ENCODE results near the gene IGFBP2. TPM values are rescaled to one million over a fixed set of nuclear protein-coding genes. Genes with fewer than 3 reads are reported as not detected.

The IGFBP2 gene
- total RNA-seq, 1 donor from 2014 or later = not detected

DNA sequence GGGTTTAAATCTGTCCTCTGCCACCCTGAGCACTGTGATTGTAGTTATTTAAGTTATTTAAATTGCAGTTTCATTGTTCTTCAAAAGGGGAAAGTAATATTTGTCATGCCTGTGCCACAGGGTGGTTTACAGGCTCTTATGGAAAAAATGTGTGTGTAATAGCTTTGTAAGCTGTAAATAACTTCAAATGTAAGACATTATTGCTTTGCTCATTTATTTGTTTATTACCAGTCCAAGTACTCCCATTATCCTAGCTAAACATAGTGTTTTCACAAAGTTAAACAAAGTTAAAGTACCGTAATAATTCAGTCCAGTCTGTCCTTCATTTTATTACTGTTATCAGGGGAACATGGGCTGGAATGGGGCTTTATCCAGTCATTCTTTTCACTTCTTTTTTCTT, 43.4 kb upstream of the IGFBP2 start:
- ChIA-PET CTCF (no interaction called here), POLR2A (no interaction called here)
- DNase-seq (no peak), ATAC-seq (ENCODE audit: low read depth) (no peak)
- TF ChIP-seq, protein P1, sequence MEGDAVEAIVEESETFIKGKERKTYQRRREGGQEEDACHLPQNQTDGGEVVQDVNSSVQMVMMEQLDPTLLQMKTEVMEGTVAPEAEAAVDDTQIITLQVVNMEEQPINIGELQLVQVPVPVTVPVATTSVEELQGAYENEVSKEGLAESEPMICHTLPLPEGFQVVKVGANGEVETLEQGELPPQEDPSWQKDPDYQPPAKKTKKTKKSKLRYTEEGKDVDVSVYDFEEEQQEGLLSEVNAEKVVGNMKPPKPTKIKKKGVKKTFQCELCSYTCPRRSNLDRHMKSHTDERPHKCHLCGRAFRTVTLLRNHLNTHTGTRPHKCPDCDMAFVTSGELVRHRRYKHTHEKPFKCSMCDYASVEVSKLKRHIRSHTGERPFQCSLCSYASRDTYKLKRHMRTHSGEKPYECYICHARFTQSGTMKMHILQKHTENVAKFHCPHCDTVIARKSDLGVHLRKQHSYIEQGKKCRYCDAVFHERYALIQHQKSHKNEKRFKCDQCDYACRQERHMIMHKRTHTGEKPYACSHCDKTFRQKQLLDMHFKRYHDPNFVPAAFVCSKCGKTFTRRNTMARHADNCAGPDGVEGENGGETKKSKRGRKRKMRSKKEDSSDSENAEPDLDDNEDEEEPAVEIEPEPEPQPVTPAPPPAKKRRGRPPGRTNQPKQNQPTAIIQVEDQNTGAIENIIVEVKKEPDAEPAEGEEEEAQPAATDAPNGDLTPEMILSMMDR (IDR thresholded peaks at IDR 0.05) = no peak
- H3K27ac Mint-ChIP-seq = no peak overlapping the region
- H3K4me1 Mint-ChIP-seq = no peaks in the 10 kb centered on the region
- no peaks in the 10 kb centered on the region for H3K36me3 Mint-ChIP-seq (ENCODE audit: low read depth)
- H3K9me3 Mint-ChIP-seq = no peaks in the 10 kb centered on the region
- peaks cover 4% of the 10 kb centered on the region for H3K27me3 Mint-ChIP-seq
- no peak overlapping the region for H3K4me3 Mint-ChIP-seq
- intact Hi-C loops (cut with micrococcal nuclease) = no loop called here

DNA sequence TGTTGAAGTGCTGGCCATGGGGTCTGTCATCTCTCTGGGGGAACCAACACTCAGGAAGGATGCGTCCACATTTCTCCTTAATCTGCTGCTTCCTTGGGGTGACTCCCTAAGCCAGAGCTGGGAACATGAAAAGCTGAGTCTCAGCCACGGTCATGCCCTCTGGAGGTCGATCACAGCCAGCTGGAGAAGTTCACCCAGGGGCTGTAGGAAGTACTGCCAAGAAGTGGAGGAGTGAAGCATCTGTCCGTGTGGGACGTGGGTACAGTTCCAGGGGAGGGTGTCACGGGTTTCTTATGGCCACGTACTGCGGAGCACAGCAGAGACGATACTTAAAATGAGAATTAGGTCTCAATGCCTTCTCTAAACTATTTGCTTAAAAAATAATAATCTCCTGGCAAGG, 42.4 kb upstream of the IGFBP2 start:
- no peak overlapping the region for H3K27ac Mint-ChIP-seq
- no peaks in the 10 kb centered on the region for H3K9me3 Mint-ChIP-seq
- intact Hi-C loops (cut with micrococcal nuclease) = no loop called here
- H3K4me3 Mint-ChIP-seq = no peak overlapping the region
- DNase-seq = no peak
- TF ChIP-seq, protein P1 (IDR thresholded peaks at IDR 0.05) = no peak
- no peak for ATAC-seq (ENCODE audit: low read depth)
- no peaks in the 10 kb centered on the region for H3K4me1 Mint-ChIP-seq
- CTCF ChIA-PET = no interaction called here
- peaks cover 4% of the 10 kb centered on the region for H3K27me3 Mint-ChIP-seq
- H3K36me3 Mint-ChIP-seq (ENCODE audit: low read depth) = no peaks in the 10 kb centered on the region
- POLR2A ChIA-PET = no interaction called here

DNA sequence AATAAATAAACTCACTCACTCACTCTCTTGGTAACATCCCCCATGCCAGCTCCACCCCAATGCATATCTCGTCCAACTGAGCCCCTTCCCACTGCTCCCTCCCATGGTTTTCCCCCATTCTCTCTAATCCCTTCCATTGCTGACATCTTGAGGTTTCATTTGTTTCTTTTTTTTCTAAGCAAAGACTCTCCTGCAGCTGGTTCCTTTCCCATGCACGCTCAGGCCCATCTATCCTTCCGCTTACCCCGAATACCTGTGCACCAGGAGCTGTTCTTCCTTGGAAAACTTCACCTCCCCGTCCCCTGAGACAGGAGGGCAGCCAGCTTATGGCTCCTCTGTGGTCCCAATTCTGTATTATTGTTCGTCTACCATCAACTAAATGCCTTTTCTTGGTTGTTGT, 41.7 kb upstream of the IGFBP2 start:
- ChIA-PET CTCF (no interaction called here), POLR2A (no interaction called here)
- TF ChIP-seq, protein P1 (IDR thresholded peaks at IDR 0.05) = no peak
- Mint-ChIP-seq H3K4me1 (no peaks in the 10 kb centered on the region), H3K9me3 (no peaks in the 10 kb centered on the region), H3K4me3 (no peak overlapping the region), H3K27me3 (peaks cover 5% of the 10 kb centered on the region), H3K36me3 (ENCODE audit: low read depth) (no peaks in the 10 kb centered on the region), H3K27ac (no peak overlapping the region)
- DNase-seq (no peak), ATAC-seq (ENCODE audit: low read depth) (no peak)
- intact Hi-C loops (cut with micrococcal nuclease) = no loop called here

DNA sequence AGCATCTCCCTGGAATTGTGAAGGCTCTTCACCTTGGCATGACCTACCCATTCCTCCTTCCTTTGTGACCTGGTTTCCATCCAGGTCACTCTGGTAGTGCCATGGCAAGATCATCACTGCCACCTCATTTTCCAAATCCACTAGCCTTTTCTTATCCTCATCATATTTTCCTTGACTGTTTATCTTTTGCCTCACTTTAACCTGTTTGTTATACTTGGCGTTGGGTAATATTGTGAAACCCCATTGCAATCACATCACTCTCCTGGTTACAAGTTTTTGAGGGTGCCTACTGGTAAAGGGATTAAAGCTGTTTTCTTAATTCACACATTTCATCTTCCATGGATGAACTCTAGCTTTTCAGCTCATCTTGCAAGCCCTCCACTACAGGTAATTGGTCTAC, 39.1 kb upstream of the IGFBP2 start:
- no peak for ATAC-seq (ENCODE audit: low read depth)
- Mint-ChIP-seq H3K9me3 (no peaks in the 10 kb centered on the region), H3K4me1 (no peaks in the 10 kb centered on the region), H3K4me3 (no peak overlapping the region), H3K36me3 (ENCODE audit: low read depth) (no peaks in the 10 kb centered on the region), H3K27ac (no peak overlapping the region), H3K27me3 (peaks cover 6% of the 10 kb centered on the region)
- no peak for DNase-seq
- ChIA-PET CTCF (interaction anchor here (1.5 kb wide), 1 partner anchor 19 kb away, joined by 3 read pairs; no protein-coding TSS in a partner anchor), POLR2A (no interaction called here)
- intact Hi-C loops (cut with micrococcal nuclease) = no loop called here
- TF ChIP-seq, protein P1 (IDR thresholded peaks at IDR 0.05) = no peak

DNA sequence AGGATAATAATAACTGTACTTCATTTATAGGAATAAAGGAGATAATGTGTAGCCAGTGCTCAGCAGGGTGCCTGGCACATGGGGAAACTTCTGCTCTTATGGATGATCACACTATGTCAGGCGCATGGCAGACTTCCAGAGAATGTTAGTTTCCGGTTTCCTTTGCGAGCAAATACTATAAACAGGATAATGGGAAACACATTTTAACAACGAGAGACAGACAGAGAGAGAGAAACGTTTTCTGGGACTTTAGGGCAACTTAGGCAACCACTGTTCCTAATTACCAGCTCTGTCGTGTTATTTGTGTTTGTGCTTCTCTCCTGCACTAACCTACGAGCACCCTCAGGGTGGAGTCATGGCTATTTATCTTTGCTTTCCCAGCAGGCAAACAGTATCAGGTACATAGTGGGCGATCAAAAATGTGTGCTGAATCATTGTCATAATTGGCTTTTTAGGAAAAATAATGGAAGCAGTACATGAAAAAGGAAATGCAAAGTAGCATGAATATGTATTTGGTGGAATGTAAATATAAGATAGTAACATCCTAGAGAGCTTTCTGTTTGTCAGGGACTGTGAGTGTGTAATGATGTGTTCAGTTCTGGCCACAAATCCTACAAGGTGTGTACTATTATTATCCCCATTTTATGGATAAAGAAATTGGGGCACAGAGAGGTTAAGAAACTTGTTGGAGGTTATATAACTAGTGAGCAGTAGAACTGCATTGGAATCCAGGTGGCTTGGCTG, 36.8 kb upstream of the IGFBP2 start:
- DNase-seq = no peak
- POLR2A ChIA-PET = no interaction called here
- CTCF ChIA-PET = no interaction called here
- H3K4me1 Mint-ChIP-seq = no peaks in the 10 kb centered on the region
- no peaks in the 10 kb centered on the region for H3K9me3 Mint-ChIP-seq
- TF ChIP-seq, protein P1 (IDR thresholded peaks at IDR 0.05) = no peak
- intact Hi-C loops (cut with micrococcal nuclease) = no loop called here
- H3K27me3 Mint-ChIP-seq = peaks cover 12% of the 10 kb centered on the region
- ATAC-seq (ENCODE audit: low read depth) = no peak
- H3K27ac Mint-ChIP-seq = no peak overlapping the region
- no peaks in the 10 kb centered on the region for H3K36me3 Mint-ChIP-seq (ENCODE audit: low read depth)
- no peak overlapping the region for H3K4me3 Mint-ChIP-seq

Measured in activated B cell treated with CpG ODN at 0.5 μM for 24 hours (primary cell).